DLD1 (cell line): Measurements from ENCODE around the gene SLC1A2.

Experiments used
- in situ Hi-C: cut with HindIII; loops from 2 replicates; pipeline ENCODE4 v1.10.0; 2017; ENCODE audit warnings: low sequenced_read_pairs

The SLC1A2 gene

GRCh38 chr11:35377262-35377661 is 42.1 kb downstream of the SLC1A2 start:
- in situ Hi-C loops, result no loop called here

- in situ Hi-C loops, result no loop called here
Measured at GRCh38 chr11:35376613-35377012, 42.7 kb downstream of the SLC1A2 start.

GRCh38 chr11:35376118-35376510 is 43.2 kb downstream of the SLC1A2 start:
- in situ Hi-C loops, result no loop called here

GRCh38 chr11:35375332-35376117 is 43.8 kb downstream of the SLC1A2 start:
- in situ Hi-C loops, result no loop called here

- in situ Hi-C loops, result no loop called here
Measured at GRCh38 chr11:35373284-35373933, 45.9 kb downstream of the SLC1A2 start.

GRCh38 chr11:35372565-35373283 is 46.6 kb downstream of the SLC1A2 start:
- in situ Hi-C loops, result no loop called here

- in situ Hi-C loops, result no loop called here
Measured at GRCh38 chr11:35367491-35367890, 51.9 kb downstream of the SLC1A2 start.

- in situ Hi-C loops, result no loop called here
Measured at GRCh38 chr11:35366798-35367197, 52.6 kb downstream of the SLC1A2 start.

GRCh38 chr11:35365961-35366360 is 53.4 kb downstream of the SLC1A2 start:
- in situ Hi-C loops, result no loop called here

- in situ Hi-C loops, result no loop called here
Measured at GRCh38 chr11:35365395-35365794, 54.0 kb downstream of the SLC1A2 start.

GRCh38 chr11:35363854-35364780 is 55.2 kb downstream of the SLC1A2 start:
- in situ Hi-C loops, result no loop called here

GRCh38 chr11:35363246-35363801 is 56.0 kb downstream of the SLC1A2 start:
- in situ Hi-C loops, result no loop called here

- in situ Hi-C loops, result no loop called here
Measured at GRCh38 chr11:35362521-35362980, 56.8 kb downstream of the SLC1A2 start.

- in situ Hi-C loops, result no loop called here
Measured at GRCh38 chr11:35360055-35360530, 59.3 kb downstream of the SLC1A2 start.

GRCh38 chr11:35359321-35360054 is 59.9 kb downstream of the SLC1A2 start:
- in situ Hi-C loops, result no loop called here

GRCh38 chr11:35358391-35358790 is 61.0 kb downstream of the SLC1A2 start:
- in situ Hi-C loops, result no loop called here

- in situ Hi-C loops, result no loop called here
Measured at GRCh38 chr11:35357923-35358322, 61.4 kb downstream of the SLC1A2 start.

GRCh38 chr11:35355102-35355749 is 64.1 kb downstream of the SLC1A2 start:
- in situ Hi-C loops, result no loop called here

GRCh38 chr11:35354644-35355043 is 64.7 kb downstream of the SLC1A2 start:
- in situ Hi-C loops, result no loop called here
